NCI-H345 treated with DMSO at 0.1 percent for 48 hours (cell line): Measurements from ENCODE around the gene GGN.

Experiments
- DNase-seq: peaks from one replicate; lab custom pipeline; 2025; ENCODE audit not compliant: unreplicated experiment; lab: John Stamatoyannopoulos, UW

GGN gene

DNA sequence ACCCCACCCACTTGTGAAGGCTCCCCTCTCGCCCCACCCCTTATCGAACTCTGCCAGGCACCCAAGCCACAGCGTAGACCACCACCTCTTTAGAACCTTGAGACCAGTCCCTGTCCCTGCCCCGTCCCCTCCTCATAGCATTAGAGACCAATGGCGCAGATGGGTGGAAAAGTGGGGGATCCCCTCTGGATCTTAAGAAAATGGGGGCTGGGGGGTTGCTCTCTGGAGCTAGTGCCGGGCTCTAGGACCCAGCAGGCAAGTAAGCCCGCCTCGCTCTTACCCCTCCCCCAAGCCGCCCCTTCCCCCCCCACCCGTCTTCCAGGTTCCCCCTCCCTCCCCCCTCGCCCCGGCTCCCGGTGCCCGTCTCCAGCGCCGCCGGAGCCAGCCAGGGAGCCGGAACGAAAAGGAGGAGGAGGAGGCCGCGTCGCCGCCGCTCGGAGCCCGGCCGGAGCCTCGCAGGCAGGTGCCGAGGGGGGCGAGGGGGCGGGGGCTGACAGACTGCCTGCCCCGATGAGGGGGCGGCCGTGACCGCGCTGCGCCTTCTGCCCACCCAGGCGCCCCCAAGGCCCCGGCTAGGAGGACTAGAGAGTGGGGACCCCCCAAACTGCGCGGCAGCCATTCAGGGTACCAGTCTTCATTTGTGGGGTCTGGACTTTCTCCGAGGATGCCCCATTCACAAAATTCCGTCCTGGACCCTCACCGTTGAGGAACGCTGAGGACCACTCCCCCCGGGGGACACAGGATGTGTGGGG is 691 bp upstream of the GGN start, which contains the start of gene SPRED3:
Gene SPRED3 (plus strand): TSS at position 349 of the 752 bp plus-strand sequence. CDS start 1,606 bp downstream, outside the sequence.
- peak; percentile 96 for DNase-seq

DNA sequence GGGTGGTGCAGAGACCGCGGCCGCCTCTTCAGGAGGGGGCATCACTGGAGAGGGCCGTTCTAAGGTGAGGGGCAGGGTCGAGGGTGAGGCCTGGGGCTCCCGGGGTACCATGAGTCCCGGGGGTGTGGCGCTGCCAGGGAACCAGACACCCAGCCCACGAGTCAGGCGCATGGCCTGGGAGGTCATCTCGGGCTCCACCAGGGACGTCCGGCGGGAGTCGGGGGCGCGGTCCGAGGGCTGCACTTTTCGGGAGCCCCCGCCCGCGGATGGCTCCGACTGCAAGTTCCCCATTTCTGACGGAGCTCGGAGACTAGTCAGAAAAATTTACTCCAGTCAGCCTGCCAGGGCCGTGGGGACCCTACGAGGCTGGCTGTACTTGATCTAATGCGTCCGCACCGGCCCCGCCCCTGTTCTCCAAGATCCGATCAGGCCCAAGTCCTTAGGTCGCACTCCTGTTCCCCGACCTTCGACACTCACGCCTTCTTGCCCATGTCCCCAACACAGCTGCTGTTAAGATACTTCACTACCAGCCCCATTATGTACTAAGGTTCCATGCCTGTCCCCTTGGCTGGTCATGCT is 774 bp downstream of the GGN start:
- no peak for DNase-seq

DNA sequence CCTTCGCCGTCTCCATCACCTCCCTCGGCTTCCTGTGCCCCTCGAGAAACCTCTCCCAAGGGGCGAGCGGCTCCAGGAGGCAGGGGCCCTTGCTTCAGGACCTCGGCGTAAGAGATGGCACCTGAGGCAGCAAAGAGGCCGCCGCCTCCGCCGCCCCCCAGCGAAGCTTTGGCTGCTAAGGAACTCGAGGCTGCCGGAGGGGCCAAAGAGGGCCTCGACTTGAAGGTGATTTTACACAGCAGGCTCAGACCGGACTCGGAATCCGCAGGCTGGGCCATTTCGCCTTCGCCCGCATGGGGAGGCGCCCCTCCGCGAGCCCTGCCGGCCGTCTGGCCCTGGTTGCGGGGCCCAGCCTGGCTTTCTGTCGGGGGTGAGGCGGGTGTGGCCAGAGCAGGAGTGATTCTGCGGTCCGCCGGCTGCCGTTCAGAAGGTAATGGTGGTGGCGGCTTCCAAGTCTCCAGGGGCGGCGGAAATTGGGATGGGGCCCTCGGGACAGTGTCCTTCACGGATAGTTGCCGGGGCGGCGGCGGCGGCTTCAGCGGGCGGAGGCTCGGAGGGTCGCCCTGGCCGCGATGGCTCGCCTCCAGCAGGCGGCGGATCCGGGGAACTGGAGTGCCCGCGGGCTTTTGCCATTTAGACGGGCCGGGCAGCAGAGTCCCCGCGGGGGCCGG is 1.4 kb downstream of the GGN start:
- DNase-seq, result no peak

DNA sequence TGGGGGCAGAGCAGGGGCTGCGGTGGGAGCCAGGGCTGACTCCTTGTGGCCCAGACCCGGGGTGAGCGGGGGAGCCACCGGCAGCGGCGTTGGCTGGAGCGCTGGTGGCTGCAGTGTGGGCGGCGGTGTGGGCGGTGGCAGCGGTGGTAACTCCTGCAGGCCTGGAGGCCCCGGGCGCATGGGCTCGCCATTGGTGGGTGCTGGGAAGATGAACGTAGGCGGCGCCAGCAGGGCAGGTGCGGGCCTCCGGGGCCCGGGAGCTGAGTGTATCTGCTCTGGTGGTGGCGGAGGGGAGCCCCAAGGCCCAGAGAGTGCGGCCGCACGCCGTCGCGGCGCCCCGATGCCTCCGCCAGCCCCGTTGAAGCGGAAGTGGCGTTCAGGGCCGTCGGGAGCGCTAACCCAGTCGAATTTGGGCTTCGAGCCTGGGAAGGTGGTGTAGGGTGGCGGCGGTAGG is 2.0 kb downstream of the GGN start:
- DNase-seq, result no peak

DNA sequence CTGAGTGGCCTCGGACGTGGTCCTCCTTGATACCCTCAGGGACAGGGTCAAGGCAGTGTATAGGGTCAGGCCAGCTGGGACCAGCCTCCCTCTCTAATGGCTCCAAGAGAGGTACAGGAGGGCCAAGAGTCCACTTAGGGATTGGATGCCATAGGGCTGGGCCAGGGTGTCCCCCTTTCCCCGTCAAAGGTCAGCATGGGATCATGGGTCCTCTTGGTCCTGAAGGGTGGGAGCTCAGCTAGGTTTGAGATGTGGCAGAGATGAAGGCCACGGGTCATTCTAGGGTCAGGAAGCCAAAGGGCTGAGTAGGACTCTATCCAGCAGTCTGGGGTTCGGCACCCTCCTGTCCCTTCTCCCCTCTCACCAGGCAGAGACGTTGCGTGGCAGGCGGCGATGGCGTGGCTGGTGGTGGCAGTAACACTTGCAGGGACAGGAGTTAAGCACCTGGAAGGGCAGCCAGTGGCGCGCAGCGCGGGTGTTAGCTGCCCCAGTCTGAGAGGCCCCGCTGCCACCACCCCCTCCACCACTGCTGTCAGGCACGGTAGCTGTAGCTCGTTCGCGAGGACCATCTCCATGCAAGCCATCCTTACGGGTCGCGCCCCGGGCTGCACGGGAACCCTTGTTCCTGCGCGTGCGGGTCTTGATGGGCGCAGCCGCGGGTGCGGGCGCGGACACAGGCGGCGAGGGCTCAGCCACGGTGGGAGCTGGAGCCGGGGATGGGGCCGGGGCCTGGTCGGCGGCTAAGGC is 2.6 kb downstream of the GGN start:
- DNase-seq, result no peak

DNA sequence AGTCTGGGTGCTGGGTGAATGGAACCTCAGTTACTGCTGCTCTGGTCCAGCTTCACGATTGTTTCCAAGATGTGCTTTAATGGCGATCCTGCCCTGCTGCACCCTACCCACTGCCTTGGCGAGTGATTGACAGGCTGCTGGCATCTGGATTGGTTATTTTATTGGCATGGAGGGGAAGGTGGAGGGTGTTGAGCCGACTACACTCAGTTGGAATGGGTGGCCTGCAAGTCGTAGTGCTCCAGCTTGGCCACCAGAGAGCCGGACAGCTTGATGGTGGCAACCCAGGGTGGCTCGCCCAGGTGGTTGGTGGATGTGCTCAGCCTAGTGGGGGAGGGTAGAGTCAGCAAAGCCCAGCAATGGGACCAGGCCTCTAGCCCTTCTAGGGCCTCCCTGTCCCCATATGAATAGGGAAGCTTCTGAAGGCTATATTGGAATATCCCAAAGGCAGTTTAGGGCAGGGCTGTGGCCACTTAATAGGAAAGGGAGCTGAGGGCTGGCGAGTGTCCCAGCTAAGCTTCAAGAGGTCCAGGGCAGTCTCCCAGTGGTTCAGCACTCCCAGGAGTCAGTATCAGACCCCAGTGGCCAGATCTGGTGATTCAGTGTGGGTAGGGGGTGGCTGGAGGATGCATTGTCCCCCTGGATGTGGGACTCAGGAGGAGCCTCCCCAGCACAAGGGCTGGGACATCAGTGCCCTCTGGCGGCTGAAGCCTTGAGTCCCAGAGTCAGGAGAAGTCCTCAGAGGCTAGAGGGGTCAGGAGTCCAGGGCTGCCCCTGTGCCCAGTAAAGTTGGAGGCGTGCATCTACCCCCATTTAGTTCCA is 3.4 kb downstream of the GGN start:
- no peak for DNase-seq

DNA sequence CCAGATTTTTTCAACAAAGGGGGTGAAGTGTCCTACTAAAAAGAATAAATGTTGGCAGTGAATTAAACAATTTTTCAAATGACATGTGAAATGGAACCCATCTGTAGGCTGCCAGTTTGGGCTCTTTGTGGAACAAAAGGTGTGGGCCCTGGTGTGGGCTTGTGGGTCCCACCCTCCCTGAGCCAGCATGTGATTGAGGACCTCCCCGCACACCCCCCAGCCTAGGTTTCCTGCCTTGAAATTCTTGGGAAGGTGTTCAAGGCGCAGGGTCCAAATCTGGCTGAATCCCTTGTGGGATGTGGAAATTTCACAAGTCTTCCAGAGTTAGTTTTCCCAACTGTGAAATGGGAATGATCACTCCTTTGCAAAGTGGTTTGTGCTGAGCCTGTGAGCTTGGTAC is 4.1 kb downstream of the GGN start:
- DNase-seq, result no peak

DNA sequence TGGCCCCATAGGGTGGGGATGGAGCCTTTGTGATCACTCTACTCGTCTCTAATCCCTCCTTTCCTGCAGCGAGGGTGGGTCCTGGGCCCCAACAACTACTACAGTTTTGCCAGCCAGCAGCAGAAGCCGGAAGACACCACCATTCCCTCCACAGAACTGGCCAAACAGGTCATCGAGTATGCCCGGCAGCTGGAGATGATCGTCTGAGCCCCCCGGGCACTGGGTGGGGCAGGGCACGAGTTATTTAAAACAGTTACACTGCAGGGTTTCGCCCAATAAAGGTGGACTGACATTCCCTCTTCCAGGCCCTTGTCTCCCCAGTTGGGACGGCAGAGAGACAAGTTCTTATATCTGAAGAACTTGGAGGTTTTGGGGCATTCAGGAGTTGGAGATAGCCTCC is 4.7 kb downstream of the GGN start:
- no peak for DNase-seq

DNA sequence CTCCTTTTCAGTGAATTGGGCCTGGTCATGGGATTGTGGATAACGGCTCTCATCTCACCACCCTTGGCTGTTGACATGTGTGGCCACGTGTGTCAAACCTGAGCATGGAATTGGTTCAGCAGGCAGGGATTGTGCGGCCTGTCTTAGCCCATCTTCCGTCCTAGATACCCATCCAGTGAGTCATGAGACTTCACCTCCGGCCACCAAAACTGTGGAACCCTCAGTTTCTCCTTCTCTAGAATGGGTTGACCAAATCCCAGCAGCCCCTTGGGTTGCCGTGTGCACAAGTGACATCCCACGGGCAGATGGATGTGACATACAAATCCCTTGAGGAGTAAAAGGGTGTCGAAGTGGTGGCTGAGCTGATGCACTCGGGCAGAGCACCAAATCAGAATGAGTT is 6.7 kb downstream of the GGN start:
- DNase-seq, result no peak

DNA sequence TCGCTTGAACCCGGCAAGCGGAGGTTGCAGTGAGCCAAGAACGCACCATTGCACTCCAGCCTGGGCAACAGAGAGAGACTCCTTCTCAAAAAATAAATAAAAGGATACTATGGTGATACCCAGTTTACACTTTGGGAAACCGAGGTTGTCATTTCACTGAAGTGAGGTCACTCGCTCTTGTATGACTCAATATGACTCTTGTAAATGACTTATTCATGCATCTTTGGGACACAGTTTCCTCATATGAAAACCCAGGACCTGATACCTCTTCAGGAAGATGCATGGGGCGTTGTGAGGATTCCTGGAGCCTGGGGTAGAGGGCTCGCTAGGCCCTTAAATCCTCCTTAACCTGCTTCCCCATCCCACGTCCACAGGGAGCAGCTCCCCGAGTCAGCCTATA is 9.0 kb downstream of the GGN start:
- DNase-seq, result no peak

DNA sequence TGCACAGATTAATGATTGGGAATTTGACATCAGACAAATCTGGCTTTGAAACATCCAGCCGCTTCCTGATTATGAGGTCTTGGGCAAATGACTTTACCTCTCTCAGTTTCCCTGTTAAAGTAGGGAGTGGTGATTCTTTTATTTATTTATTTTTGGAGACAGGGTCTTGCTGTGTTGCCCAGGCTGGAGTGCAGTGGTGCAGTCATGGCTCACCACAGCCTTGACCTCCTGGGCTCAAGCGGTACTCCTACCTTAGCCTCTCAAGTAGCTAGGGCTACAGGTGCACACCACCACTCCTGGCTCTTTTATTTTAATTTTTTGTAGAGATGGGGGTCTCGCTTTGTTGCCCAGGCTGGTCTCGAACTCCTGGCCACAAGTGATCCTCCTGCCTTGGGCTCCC is 10.8 kb downstream of the GGN start:
- no peak for DNase-seq

DNA sequence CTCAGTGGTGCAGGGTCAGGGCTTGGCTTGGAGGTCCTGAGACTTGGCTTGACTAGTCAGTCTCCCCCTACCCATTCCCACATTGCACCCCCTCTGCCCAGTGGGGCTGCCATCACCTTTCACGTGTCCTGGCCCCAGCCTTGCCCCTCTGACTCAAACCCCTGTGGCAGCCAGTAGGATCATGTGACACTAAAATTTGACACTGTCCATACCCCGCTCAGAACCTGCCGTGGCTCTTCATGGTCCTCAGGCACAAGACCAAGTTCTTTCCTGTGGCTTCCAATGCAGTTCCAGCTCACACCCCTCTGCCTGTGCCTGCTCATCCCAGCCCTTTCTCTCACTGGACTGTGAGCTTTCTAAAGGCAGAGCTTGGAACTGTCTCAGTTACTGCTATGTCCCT is 11.3 kb downstream of the GGN start:
- DNase-seq, result no peak

DNA sequence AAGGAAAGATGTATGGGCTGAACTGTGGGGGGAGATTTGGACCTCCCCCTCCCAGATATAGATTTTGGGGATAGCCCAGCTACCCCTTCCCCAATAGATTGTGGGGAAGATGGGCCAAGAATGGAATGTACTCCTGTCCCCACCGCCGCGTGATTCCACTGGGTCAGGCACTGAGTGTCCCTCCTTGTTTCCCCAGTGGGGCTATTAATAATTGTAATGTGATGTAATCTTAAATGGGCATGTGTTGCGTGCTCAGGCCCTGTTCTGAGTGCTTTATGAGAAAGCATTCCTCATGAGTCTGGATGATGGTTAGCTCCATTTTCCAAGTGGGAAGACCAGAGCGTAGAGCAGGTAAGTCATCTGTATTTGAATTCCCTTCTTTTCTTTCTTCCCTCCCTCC is 12.1 kb downstream of the GGN start:
- no peak for DNase-seq

DNA sequence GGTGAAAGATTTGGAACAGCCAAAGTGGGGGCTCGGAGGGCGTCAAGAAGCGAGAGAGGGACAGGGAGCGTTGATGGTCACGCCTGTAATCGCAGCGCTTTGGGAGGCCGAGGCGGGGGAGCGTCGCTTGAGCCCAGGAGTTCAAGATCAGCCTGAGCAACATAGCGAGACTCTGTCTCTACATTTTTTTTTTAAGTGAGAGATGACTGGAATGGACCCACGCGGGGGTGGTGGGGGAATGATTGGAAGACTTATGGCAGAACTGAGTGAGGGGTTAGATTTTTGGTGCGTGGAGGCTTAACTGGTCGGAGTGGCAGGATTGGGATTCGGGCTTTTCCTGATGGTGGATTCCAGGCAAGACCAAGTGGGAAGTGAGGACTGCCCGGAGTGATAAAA is 12.7 kb downstream of the GGN start:
- DNase-seq, result no peak

DNA sequence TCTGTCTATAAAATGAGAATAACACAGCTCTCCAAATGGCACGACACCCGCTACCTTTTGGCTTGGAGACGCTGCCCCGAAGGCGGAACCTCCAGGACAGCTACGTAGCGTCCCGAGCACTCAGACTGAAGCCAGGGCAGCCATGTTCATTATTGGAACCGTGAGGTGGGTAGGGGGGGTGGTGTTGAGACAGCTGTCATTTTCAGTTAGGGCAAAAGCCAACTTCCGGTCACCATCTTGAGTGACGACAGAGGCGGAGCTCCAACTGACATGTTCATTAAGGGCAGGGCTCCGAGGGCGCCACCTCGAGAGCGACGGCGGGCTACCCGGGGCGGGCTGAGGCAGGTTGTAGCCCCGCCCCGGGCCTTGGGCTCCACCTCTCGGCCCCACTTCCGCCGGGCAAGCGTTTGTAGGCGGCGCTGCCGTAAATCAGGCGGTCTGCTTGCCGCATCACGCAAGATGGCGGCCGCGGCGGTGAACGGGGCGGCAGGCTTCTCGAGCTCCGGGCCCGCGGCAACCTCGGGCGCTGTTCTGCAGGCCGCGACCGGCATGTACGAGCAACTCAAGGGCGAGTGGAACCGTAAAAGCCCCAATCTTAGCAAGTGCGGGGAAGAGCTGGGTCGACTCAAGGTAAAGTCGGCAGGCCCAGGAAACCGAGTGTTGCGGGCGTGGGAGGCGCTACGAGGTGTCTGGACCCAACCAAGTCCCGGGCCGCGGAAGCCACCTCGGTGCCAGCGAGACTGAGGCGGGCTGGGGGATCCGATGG is 13.3 kb downstream of the GGN start, which contains the start of gene PSMD8:
Gene PSMD8 (plus strand): TSS at position 240 of the 766 bp plus-strand sequence. CDS start 31 bp downstream, at position 271.
- peak; percentile 100 for DNase-seq

DNA sequence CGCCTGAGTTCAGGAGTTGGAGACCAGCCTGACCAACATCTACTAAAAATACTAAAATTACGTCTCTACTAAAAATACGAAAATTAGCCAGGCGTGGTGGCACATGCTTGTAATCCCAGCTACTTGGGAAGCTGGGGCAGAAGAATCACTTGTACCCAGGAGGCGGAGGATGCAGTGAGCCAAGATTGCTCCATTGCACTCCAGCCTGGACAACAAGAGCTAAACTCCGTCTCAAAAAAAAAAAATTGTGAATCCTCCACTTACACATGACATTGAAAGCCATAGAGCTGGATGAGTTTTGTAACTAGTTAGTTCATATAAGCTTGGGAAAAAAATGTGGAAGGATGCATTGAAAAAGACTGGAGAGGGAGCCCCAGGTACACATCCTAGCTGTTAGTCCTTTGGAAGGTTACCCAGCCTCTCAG is 13.9 kb downstream of the GGN start:
- no peak for DNase-seq

DNA sequence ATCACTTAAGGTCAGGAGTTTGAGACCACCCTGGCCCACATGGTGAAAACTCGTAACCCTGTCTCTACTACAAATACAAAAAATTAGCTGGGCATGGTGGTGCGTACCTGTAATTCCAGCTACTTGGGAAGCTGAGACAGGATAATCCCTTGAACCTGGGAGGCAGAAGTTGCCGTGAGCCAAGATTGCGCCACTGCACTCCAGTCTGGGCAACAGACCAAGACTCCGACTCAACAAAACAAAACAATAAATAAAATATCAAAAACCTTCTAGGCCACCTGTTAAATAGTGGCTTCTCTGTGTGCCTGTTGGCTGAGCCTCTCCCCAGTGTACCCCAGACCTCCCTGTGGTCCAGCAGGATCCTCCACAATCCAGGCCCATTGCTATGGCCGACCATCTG is 16.8 kb downstream of the GGN start:
- no peak for DNase-seq

DNA sequence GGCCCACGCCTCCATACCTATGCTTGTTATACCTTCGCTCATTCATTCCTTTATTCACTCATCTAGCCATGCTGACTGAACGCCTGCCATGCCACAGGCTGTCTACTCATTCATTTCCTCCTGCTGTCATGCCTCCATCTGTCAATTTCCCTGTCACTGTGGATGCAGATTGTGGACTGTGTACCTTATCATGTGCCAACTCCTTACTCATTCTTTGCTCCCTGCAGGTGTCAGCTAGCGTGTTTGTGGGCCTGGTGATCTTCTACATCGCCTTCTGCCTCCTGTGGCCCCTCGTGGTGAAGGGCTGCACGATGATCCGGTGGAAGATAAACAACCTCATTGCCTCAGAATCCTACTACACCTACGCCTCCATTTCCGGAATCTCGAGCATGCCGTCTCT is 17.5 kb downstream of the GGN start:
- no peak for DNase-seq

DNA sequence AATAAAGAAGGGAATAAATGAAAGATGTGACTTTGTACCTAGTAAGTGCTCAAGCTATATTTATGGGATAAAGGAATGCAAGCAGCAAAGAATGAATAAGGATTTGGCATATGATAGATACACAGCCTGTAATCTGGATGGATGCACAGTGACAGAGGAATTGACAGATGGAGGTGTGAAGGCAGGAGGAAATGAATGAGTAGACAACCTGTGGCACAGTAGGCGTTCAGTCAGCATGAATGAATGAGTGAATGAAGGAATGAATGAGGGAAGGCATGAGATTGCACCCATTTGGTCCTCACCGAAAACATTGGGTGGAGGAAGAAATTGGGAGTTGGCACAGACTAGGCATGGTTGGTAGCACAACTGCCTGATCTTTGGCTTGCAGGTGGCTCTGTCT is 18.2 kb downstream of the GGN start:
- DNase-seq, result no peak

DNA sequence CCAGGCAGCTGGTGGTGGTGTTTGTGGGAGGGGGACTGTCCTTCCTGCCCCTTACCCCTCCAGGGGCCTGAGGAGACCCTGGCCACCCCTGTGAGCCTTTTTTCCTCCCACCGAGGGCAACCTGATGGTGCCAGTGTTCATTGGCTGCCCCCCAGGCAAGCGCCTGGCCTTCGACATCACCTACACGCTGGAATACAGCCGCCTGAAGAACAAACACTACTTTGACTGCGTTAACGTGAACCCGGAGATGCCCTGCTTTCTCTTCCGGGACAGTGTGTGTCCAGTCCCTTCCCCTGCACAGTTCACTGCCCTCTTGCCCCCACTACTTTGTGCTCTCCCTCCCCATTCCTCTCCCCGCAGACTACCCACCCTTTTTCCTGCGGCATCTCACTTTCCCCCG is 20.8 kb downstream of the GGN start:
- DNase-seq, result no peak
